Measurements from ENCODE around the gene EXOC4. TPM values are rescaled to one million over a fixed set of nuclear protein-coding genes. Genes with fewer than 3 reads are reported as not detected.

EXOC4 gene
- total and polyA plus RNA-seq, 2 of the 8 experiments (the other 6 are each of a cell fraction or from before 2014, with no cell fraction given), result 27.0 to 67.3 TPM

DNA sequence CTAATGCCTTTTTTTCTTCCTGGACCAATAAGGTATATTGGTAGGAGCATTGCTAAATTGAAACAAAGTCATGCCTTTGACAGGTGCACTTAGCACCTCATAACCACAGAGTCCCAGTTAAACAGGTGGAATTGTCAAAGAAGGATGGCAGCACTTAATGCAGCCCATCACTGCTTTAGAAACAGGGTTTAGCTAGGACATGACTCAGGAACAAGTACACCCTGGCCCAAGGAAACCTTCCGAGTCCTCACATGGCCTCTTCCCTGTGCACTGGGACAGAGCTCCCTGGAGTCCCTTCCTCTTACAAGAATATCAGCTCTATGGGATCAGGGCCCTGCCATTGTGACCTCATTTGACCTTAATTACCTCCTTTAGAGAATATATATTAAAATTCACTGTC is 382.7 kb downstream of the EXOC4 start (continued):
- no peak for TF ChIP-seq SAP30 (IDR thresholded peaks at IDR 0.05; ENCODE audit: insufficient read depth, insufficient replicate concordance, low read length)
- no peak for TF ChIP-seq MAFK (IDR thresholded peaks at IDR 0.05; ENCODE audit: low read depth, low read length)
